Vagina (tissue), 2 donors: Measurements from ENCODE around the gene CXCR3. TPM values are rescaled to one million over a fixed set of nuclear protein-coding genes. Genes with fewer than 3 reads are reported as not detected.

Experiments used
- DNase-seq, 2 donors: peaks; one replicate each; pipeline ENCODE4 v3.0.0-alpha.2; 2017; ENCODE audit errors: extremely low spot score in 2 of 2
- H3K27ac ChIP-seq: fragments of 200-600 bp; sonication (generic); one replicate; pipeline ENCODE4 v1.5.1; 2019
- H3K27me3 ChIP-seq: fragments of 200-600 bp; sonication (generic); one replicate; pipeline ENCODE4 v1.5.1; 2019
- H3K36me3 ChIP-seq, 2 donors: fragments of 200-600 bp; sonication (generic); one replicate each; pipeline ENCODE4 v1.5.1; 2017 to 2019
- H3K4me1 ChIP-seq: fragments of 200-600 bp; sonication (generic); one replicate; pipeline ENCODE4 v1.5.1; 2019
- H3K4me3 ChIP-seq, 2 donors: fragments of 200-600 bp; sonication (generic); 1 replicate in 1 of 2; 2 replicates in 1 of 2; pipeline ENCODE4 v1.5.1; 2016 to 2019
- H3K9me3 ChIP-seq: fragments of 200-600 bp; sonication (generic); one replicate; pipeline ENCODE4 v1.5.1; 2019
- CTCF ChIP-seq, 3 experiments: fragments of 450-650 bp in 2 of 3; fragments of 200-600 bp in 1 of 3; sonication (generic) in 1 of 3; IDR thresholded peaks; one replicate each; pipeline ENCODE4 v1.5.1; 2017 to 2019; ENCODE audit warnings: antibody characterized with exemption in 3 of 3, mild to moderate bottlenecking in 2 of 3, moderate library complexity in 2 of 3
- POLR2A ChIP-seq, 2 donors: fragments of 450-650 bp; IDR thresholded peaks; one replicate each; pipeline ENCODE4 v1.6.1; 2017; ENCODE audit warnings: antibody characterized with exemption in 2 of 2, mild to moderate bottlenecking in 2 of 2, moderate library complexity in 2 of 2
- POLR2AphosphoS5 ChIP-seq, 2 donors: sonication (generic); formaldehyde crosslinking; IDR thresholded peaks; one replicate each; pipeline ENCODE4 v1.9.0; 2017; ENCODE audit warnings: antibody characterized with exemption in 2 of 2, mild to moderate bottlenecking in 2 of 2, low read depth in 1 of 2; ENCODE audit not compliant: insufficient read depth in 1 of 2
- intact Hi-C: fragments of 100-400 bp; cut with DNase I; formaldehyde crosslinking; loops from one replicate; pipeline ENCODE4 v1.15.1; 2023
- total RNA-seq: library from RNA; depleted of rRNA; stranded (reverse); fragments of >200 nt; gene quantifications from one replicate; pipeline ENCODE4 v1.2.3, GENCODE V29; 2016

Gene CXCR3
- total RNA-seq, 1 donor from 2014 or later, result not detected

DNA sequence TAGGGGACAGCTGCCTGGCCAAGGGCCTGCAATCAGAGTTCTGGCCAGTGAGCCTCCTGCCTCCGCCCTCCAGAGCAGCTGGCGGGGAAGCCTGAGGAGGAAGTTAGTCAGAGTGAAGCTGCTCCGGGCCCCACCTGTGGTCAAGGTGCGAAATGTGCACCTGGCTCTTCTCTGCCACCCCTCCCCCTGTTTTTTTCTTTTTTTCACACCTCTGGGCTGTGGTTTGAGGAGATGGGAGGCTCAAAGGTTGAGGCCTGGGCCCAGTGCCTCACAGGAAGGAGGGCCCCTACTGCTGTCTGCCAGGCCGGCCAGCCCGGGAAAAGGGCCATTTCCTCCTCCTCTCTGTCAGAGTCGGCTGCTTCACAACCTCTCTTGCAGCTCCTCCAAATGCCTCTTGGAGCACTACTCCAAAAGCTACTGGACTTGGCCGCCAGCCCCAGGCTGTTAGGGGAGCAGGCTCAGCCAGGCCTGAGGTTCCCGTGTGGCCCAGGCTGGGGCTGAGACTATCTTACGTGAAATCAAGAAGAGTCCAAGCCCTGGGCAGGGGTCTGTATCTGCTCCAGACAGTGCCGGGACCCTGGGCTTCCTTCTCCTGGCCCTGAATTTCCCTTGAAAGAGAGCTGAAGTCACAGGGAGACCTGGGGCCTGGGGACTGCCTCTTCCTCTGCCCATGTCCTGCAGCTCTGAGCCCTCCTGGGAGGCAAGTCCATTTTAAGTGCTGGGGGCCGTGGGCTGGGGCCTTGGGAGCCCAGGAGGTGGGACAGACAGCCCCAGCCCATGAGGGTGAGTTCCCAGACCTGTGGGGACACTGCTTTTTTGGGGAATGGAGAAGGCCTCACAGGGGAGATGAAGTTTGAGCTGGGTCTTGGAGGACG is 4.5 kb upstream of the CXCR3 start:
- no peaks in the 10 kb centered on the region for H3K27me3 ChIP-seq
- no peak for DNase-seq
- no peak overlapping the region for H3K4me3 ChIP-seq
- TF ChIP-seq POLR2A (IDR thresholded peaks at IDR 0.05) (no peak), POLR2AphosphoS5 (IDR thresholded peaks at IDR 0.05; ENCODE audit: insufficient read depth in 1 of 2, low read depth in 1 of 2) (peak in 1 of 2 donors; percentile 60)
- no peaks in the 10 kb centered on the region for H3K9me3 ChIP-seq
- intact Hi-C loops, result no loop called here
- H3K36me3 ChIP-seq, result no peaks in the 10 kb centered on the region
- peaks cover 22% of the 10 kb centered on the region for H3K4me1 ChIP-seq
- H3K27ac ChIP-seq, result peak overlapping the region; percentile 76

GRCh38 chrX:71622032-71622575 is 3.8 kb upstream of the CXCR3 start:
- peaks cover 22% of the 10 kb centered on the region for H3K4me1 ChIP-seq
- no peak for TF ChIP-seq POLR2AphosphoS5 (IDR thresholded peaks at IDR 0.05; ENCODE audit: insufficient read depth in 1 of 2, low read depth in 1 of 2)
- TF ChIP-seq POLR2A (IDR thresholded peaks at IDR 0.05), result no peak
- TF ChIP-seq CTCF (IDR thresholded peaks at IDR 0.05), result no peak
- no peaks in the 10 kb centered on the region for H3K27me3 ChIP-seq
- DNase-seq, result no peak
- no peaks in the 10 kb centered on the region for H3K9me3 ChIP-seq
- intact Hi-C loops, result no loop called here
- no peaks in the 10 kb centered on the region for H3K36me3 ChIP-seq
- no peak overlapping the region for H3K4me3 ChIP-seq
- H3K27ac ChIP-seq, result peak overlapping the region; percentile 76

DNA sequence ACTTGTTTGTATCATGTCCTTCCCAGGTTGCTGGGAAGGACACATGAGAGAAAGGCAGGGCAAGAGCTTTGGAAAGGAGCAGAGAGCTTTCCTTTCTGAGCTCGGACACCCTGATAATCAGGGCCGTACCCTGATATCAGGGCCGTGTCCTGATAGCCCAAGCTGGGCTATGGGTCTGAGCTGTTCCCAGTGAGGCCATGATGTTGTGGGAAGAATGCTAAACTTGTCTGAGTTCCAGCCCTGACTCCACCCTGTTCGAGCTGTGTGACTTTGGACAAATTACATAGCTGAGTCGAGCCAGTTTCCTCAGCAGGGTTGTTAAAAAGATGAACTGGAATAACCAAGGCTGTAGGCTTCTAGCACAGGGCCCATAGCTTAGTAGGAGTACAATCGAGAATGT is 3.3 kb upstream of the CXCR3 start:
- DNase-seq, result no peak
- H3K4me3 ChIP-seq, result no peak overlapping the region
- no peaks in the 10 kb centered on the region for H3K9me3 ChIP-seq
- H3K4me1 ChIP-seq, result peaks cover 22% of the 10 kb centered on the region
- no peak overlapping the region for H3K27ac ChIP-seq
- intact Hi-C loops, result no loop called here
- TF ChIP-seq CTCF (IDR thresholded peaks at IDR 0.05) (no peak), POLR2A (IDR thresholded peaks at IDR 0.05) (no peak), POLR2AphosphoS5 (IDR thresholded peaks at IDR 0.05; ENCODE audit: insufficient read depth in 1 of 2, low read depth in 1 of 2) (no peak)
- H3K27me3 ChIP-seq, result no peaks in the 10 kb centered on the region
- H3K36me3 ChIP-seq, result no peaks in the 10 kb centered on the region

DNA sequence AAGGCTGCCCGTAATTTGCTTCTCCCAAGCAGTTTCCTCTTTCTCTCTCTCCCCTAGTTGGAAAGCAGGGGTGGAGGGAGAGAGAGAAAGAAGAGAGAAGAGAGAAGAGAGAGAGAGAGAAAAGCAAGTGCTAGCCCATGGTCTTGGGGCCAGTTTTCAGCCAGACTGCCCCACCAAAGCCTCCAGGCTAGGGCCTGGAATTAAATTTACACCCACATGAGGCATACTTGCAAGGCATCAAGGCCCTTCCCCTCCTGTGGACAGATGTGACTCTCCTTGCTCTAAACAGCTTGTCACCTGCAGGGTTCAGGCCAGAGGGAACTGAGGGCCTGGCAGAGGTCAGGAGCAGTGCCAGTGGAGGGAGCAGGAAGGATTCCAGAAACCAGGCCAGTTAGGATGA is 1.7 kb upstream of the CXCR3 start:
- Histone ChIP-seq H3K4me1 (peaks cover 22% of the 10 kb centered on the region), H3K27ac (no peak overlapping the region), H3K27me3 (no peaks in the 10 kb centered on the region), H3K4me3 (no peak overlapping the region), H3K9me3 (no peaks in the 10 kb centered on the region), H3K36me3 (no peaks in the 10 kb centered on the region)
- TF ChIP-seq CTCF (IDR thresholded peaks at IDR 0.05) (no peak), POLR2A (IDR thresholded peaks at IDR 0.05) (no peak), POLR2AphosphoS5 (IDR thresholded peaks at IDR 0.05; ENCODE audit: insufficient read depth in 1 of 2, low read depth in 1 of 2) (no peak)
- no peak for DNase-seq
- intact Hi-C loops, result no loop called here

DNA sequence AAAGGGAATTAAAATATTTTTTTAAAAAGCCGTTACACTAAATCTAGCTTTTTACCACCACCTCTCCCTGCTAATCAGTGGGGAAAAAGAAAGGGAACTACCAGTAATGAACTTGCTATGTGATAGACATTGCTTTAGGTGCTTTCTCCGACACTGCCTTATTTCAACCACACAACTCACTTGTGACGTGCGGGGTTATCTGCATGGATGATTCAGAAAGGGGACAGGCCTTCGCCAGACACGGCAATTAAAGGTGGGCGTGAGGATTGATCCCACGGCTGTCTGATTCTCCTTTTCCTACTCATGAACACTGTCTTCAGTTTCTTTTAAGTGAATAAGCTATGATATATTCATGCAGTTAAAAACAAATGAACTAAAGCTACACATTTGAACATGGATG is 882 bp upstream of the CXCR3 start:
- no peak for DNase-seq
- TF ChIP-seq POLR2AphosphoS5 (IDR thresholded peaks at IDR 0.05; ENCODE audit: insufficient read depth in 1 of 2, low read depth in 1 of 2), result no peak
- TF ChIP-seq CTCF (IDR thresholded peaks at IDR 0.05), result no peak
- TF ChIP-seq POLR2A (IDR thresholded peaks at IDR 0.05), result no peak
- no peaks in the 10 kb centered on the region for H3K27me3 ChIP-seq
- no peak overlapping the region for H3K4me3 ChIP-seq
- H3K9me3 ChIP-seq, result no peaks in the 10 kb centered on the region
- no peak overlapping the region for H3K27ac ChIP-seq
- intact Hi-C loops, result no loop called here
- peaks cover 22% of the 10 kb centered on the region for H3K4me1 ChIP-seq
- H3K36me3 ChIP-seq, result peaks cover 0 to under 1% of the 10 kb centered on the region in 2 donors
